ENCODE data around the gene ARMC3. TPM values are rescaled to one million over a fixed set of nuclear protein-coding genes. Genes with fewer than 3 reads are reported as not detected.

Gene ARMC3
- total and polyA plus RNA-seq, 4 donors, result 0.05 TPM; not detected in 3

DNA sequence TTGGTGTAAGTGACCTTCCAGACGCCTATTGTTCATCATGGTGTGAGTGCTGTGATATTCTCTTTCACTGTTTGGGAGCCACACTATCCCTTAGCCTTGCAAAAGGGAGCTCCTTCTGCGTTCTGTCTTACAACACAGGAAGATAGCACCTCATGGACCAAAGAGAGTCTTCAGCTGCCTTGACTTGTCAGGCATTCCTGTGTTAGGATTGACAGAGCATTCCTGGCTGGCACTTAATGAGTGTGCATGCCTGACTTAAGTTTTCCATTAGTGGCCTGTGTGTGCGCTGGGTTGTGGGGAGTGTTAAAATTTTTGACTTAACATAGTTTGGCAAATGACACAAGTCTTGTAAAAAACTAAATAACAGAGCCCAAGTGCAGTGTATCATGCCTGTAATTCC lies 145.7 kb downstream of the ARMC3 start:
- Histone ChIP-seq H3K9me3 (ENCODE audit: control insufficient read depth in 4 of 4, low read length in 3 of 4) (no peaks in the 10 kb centered on the region), H3K9ac (ENCODE audit: low read depth in 1 of 2, low read length in 2 of 2) (no peak overlapping the region), H3K4me3 (ENCODE audit: low read depth in 1 of 3, low read length in 3 of 3) (no peak overlapping the region), H3K27me3 (ENCODE audit: control insufficient read depth in 4 of 4, insufficient read depth in 4 of 4, low read length in 3 of 4) (no peaks in the 10 kb centered on the region), H3K27ac (ENCODE audit: low read depth in 1 of 2, low read length in 2 of 2) (no peak overlapping the region), H3K4me1 (ENCODE audit: control insufficient read depth in 4 of 4, insufficient read depth in 4 of 4, low read length in 3 of 4) (peaks cover 0 to 4% (median 2%) of the 10 kb centered on the region in 4 donors), H3K36me3 (ENCODE audit: control insufficient read depth in 4 of 4, insufficient read depth in 3 of 4, low read depth in 1 of 4, low read length in 3 of 4) (no peaks in the 10 kb centered on the region)
- no peak for DNase-seq (ENCODE audit: low spot score)
- no peak for TF ChIP-seq REST (IDR thresholded peaks at IDR 0.05)
- no peak for TF ChIP-seq GABPA (IDR thresholded peaks at IDR 0.05 in 1 of 2, conservative IDR thresholded peaks at IDR 0.05 in 1 of 2)
- TF ChIP-seq HNF4G (IDR thresholded peaks at IDR 0.05), result no peak
- TF ChIP-seq FOXA1 (IDR thresholded peaks at IDR 0.05), result no peak
- TF ChIP-seq TAF1 (conservative IDR thresholded peaks at IDR 0.05), result no peak
- TF ChIP-seq NR2F2 (IDR thresholded peaks at IDR 0.05), result no peak
- TF ChIP-seq RAD21 (IDR thresholded peaks at IDR 0.05), result no peak
- no peak for TF ChIP-seq MAX (IDR thresholded peaks at IDR 0.05)
- 91% methylated on average over 3 of the region's 3 CpGs for WGBS

- Histone ChIP-seq H3K4me1 (ENCODE audit: control insufficient read depth in 4 of 4, insufficient read depth in 4 of 4, low read length in 3 of 4) (peaks cover 0 to 4% (median 2%) of the 10 kb centered on the region in 4 donors), H3K27me3 (ENCODE audit: control insufficient read depth in 4 of 4, insufficient read depth in 4 of 4, low read length in 3 of 4) (peaks cover 0 to 5% (median 0%) of the 10 kb centered on the region in 4 donors), H3K27ac (ENCODE audit: low read depth in 1 of 2, low read length in 2 of 2) (no peak overlapping the region), H3K9me3 (ENCODE audit: control insufficient read depth in 4 of 4, low read length in 3 of 4) (no peaks in the 10 kb centered on the region), H3K9ac (ENCODE audit: low read depth in 1 of 2, low read length in 2 of 2) (no peak overlapping the region), H3K36me3 (ENCODE audit: control insufficient read depth in 4 of 4, insufficient read depth in 3 of 4, low read depth in 1 of 4, low read length in 3 of 4) (no peaks in the 10 kb centered on the region), H3K4me3 (ENCODE audit: low read depth in 1 of 3, low read length in 3 of 3) (no peak overlapping the region)
- 90% methylated on average over 3 of the region's 3 CpGs for WGBS
- no peak for TF ChIP-seq FOXA1 (IDR thresholded peaks at IDR 0.05)
- no peak for TF ChIP-seq ATF3 (IDR thresholded peaks at IDR 0.05)
- no peak for TF ChIP-seq RAD21 (IDR thresholded peaks at IDR 0.05)
- no peak for TF ChIP-seq MAX (IDR thresholded peaks at IDR 0.05)
- TF ChIP-seq SP1 (IDR thresholded peaks at IDR 0.05), result no peak
- TF ChIP-seq, protein P1, sequence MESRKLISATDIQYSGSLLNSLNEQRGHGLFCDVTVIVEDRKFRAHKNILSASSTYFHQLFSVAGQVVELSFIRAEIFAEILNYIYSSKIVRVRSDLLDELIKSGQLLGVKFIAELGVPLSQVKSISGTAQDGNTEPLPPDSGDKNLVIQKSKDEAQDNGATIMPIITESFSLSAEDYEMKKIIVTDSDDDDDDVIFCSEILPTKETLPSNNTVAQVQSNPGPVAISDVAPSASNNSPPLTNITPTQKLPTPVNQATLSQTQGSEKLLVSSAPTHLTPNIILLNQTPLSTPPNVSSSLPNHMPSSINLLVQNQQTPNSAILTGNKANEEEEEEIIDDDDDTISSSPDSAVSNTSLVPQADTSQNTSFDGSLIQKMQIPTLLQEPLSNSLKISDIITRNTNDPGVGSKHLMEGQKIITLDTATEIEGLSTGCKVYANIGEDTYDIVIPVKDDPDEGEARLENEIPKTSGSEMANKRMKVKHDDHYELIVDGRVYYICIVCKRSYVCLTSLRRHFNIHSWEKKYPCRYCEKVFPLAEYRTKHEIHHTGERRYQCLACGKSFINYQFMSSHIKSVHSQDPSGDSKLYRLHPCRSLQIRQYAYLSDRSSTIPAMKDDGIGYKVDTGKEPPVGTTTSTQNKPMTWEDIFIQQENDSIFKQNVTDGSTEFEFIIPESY (IDR thresholded peaks at IDR 0.05), result no peak
- no peak for TF ChIP-seq RXRA (IDR thresholded peaks at IDR 0.05)
- no peak for TF ChIP-seq JUND (IDR thresholded peaks at IDR 0.05)
- no peak for TF ChIP-seq YY1 (IDR thresholded peaks at IDR 0.05)
- TF ChIP-seq, protein P2, sequence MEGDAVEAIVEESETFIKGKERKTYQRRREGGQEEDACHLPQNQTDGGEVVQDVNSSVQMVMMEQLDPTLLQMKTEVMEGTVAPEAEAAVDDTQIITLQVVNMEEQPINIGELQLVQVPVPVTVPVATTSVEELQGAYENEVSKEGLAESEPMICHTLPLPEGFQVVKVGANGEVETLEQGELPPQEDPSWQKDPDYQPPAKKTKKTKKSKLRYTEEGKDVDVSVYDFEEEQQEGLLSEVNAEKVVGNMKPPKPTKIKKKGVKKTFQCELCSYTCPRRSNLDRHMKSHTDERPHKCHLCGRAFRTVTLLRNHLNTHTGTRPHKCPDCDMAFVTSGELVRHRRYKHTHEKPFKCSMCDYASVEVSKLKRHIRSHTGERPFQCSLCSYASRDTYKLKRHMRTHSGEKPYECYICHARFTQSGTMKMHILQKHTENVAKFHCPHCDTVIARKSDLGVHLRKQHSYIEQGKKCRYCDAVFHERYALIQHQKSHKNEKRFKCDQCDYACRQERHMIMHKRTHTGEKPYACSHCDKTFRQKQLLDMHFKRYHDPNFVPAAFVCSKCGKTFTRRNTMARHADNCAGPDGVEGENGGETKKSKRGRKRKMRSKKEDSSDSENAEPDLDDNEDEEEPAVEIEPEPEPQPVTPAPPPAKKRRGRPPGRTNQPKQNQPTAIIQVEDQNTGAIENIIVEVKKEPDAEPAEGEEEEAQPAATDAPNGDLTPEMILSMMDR (IDR thresholded peaks at IDR 0.05; ENCODE audit: low read depth, low read length, missing input control), result no peak
- TF ChIP-seq HNF4G (IDR thresholded peaks at IDR 0.05), result no peak
- TF ChIP-seq GABPA (IDR thresholded peaks at IDR 0.05 in 1 of 2, conservative IDR thresholded peaks at IDR 0.05 in 1 of 2), result no peak
- no peak for DNase-seq (ENCODE audit: low spot score)
These were observed 147.8 kb downstream of the ARMC3 start for GRCh38 chr10:23075672-23076071.

Data from liver (tissue), 9 donors.